GOT3 (cell line): ENCODE results near the gene B3GAT1.

ENCODE experiments used
- DNase-seq: peaks from one replicate; lab custom pipeline; 2025; ENCODE audit warnings: mixed read lengths; lab: John Stamatoyannopoulos, UW

The B3GAT1 gene

DNA sequence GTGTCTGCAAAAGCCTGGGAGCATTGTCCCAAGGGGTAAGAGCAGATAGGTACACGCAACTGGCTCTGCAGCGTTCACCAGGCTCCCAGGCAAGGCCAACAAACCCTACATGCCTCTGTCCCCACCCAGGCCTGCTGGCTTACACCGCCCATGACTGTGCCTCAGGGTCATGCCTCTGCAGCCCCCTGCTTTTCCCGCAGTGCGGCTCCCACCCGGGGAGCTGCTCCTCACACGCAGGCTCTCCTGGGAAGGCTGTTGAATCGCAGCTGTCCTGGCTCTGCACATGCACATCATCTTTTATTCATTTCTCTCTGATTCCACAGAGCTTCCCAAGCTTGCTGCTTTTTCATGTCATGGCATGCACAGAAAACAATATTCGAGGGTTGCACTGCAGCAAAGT lies 29.2 kb upstream of the B3GAT1 start:
- DNase-seq = no peak

DNA sequence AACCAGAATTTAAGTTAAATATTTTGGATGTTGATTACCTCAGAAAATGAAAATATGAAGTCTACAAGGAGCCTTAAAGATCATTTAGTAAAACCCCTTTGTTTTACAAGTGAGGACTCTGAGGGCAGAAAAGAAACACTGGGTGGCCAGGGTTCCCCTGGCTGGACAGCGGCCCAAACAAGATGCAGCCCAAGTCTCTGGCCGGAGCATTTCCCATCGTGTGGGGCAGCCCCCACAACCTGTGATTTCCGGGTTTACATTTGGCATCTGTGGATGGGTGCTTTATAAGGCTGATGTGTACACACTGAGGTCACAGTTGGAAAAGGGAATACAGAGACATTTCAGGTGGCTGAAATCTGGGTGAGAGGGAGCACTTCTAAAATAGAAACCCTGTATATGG lies 28.8 kb upstream of the B3GAT1 start:
- DNase-seq = no peak

DNA sequence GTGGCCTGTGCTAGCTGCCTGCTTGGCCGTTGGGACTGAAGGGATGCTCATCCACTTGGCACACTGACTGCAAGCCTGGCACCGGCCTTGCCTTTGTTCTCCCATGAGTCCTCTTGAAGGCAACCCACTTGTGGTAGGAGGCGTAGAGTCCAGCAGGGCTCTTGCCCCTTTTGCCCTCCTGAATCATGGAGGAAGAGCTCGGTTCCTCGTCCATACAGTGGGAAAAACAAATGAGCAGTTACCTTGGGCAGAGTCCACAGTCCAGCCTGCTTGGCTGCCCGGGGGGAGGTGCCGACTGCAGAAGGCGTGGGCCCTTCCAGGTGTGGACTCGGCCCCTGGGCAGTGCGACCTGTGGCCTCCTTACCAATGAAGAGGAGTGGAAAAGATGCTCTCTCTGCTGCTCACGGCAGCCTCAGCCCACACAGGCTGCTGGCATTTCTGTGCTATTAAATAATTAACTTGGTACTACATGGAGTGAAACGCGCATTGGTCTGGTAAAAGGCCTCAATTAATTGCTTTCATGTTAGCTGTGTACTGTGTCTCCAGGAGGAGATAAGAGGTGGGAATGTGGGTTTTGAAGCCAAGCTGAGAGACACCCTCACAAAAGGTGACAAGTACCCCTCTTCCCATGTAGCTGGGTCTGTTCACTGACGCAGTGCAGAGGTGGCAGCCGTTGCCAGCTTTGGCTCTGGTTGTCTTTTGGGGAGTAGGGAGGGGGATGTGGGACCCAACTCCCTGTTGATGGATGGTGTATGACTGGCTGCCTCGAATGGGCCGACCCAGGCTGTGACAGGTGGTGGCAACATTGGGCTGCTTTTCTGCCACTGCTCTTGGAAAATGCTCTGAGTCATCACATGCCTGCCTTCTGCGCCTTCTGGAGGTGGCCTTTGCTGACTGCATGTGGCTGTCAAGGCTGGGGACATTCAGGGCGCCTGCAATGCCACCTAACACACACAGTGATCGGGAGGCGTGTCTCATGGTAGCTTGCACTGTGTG lies 26.8 kb upstream of the B3GAT1 start:
- no peak for DNase-seq

DNA sequence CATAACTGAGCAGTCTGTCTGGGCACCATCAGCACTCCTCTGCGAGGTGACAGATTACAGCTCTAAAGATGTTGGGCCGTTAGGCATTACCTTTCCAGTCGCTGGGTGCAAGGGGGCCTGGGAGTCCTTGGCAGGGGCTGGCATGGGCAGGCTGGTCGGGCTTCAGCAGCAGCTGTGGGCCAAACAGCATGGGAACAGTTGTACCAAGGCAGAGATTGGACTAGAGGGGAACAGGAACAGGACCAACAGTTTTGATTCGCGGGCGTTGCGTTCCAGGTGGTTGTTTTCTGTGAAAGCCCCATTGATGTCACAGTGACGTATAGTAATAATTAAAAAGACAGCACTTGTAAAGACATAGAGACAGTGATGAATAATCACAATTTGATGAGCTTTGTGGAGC lies 25.8 kb upstream of the B3GAT1 start:
- DNase-seq = no peak

DNA sequence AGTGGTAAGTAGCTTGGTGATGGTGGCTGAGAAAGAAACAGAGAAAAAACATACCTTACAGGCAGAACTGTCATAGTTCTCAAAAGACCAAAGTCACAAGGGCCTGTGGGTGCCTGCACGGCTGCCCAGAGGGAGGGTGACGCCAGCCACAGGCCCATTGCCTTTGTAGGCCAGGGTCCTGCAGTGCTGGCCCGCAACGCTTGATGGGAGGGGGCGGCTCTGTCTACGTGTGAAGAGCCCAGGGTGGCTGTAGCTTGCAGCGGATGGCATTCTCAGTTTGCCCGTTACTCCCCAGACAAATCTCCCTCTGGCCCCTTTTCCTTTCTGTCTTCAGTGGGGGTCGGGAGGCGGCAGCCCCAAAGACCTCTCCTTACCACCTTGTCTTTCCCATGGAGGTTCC lies 24.7 kb upstream of the B3GAT1 start:
- DNase-seq = no peak

DNA sequence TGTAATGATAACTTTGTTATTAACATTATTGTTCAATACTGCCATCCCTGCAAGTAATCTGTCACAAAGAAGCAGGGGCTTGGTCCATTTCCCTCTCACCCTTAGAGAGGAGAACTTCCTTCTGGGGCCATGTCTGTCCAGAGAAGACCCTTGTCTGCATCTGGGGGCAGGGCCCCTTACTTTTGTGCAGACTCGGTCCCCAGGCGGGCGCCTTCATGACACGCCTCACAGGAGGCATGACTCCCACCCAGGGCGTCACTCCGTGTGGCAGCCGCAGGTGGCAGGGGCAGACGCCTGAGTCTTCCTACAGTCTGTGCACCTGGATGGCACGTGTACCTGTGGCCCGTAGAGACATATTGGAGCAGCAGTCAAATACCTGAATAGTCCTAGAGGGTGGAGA lies 21.8 kb upstream of the B3GAT1 start:
- no peak for DNase-seq

DNA sequence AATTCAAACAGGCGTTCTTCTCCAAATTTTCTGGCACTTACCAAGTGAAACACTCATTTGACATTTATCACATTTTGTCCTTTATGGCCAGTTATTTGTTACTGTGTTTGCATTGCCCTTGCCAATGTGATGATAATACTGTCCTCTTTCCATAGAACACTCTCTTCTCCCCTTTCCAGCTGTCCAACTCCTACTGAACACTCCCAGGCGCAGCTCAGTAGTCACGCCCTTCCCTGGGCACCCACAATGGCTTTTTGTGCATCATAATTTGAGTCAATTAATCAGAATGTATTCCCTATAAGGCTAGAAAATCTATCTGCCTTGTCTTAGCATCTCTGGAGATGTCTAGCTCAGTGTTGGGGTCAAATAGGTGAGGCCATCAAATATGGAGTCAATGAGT lies 21.2 kb upstream of the B3GAT1 start:
- no peak for DNase-seq

DNA sequence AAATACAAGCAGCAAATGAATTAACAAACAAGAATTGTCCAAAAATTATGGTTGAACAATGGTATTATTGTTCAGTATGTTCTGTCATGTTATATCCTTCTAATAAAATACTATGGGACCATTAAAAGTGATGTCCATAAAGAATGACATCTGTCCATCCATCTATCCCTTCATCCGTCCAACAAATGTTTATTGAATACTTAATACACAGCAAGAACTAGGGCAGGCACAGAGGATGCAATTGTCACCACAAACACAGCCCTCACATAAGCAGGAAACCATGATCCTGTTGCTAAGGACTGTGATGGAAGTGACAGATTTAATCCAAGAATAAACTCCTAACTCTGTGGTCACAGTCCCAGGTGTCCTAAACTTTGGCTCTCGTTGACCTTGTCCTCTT lies 20.7 kb upstream of the B3GAT1 start:
- no peak for DNase-seq

DNA sequence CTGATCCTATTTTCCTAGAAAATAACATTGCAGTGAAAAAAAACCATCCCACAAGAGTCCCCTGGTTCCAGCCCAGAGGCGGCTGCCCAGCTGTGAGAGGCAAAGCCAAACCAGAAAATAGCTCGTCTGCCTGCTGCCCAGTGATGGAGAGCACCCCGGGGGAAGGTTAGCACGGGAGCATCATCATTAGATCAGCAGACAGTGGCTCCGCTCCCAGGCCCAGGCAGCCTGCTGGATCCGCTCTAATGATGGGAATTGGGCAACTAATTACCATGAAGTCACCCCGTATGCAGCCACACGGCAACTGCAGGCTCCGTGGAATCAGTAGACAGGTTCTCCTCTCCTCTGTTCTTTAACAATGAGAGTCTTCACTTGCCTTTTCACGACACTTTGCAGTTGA lies 17.1 kb upstream of the B3GAT1 start:
- no peak for DNase-seq

DNA sequence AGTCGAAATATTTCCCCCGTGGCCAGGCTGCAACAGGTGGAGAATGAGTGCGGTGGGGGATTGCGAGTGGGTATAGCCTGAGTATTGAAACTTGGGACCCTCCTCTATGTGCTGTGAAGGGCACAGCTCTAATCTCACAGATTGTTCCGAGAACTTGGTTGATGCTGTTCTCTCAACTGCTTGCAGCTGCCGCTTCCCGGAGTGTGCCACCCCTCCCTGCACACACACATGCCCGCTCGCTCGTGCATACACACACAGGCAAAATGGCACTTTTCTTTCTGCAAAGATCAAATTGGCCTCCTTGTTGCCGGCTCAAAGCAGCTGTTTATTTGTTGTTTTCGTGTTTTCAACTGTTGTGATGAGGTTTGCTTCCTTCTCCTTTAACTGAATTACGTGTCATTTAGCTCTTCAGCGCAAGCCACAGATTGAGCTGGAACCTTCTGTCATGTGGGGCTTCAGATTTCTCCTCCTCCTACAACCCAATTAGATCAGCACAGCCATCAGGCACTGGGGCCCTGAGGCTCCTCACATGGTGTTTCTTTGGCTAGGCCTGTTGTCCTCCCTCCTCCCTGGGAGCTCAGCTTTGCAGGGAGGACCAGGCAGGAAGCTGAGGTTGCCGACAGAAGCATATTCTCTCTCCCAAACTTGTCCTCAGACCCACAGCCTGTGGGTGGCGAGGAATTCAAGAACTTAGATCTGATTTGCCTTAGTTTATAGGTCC lies 13.9 kb upstream of the B3GAT1 start:
- no peak for DNase-seq

DNA sequence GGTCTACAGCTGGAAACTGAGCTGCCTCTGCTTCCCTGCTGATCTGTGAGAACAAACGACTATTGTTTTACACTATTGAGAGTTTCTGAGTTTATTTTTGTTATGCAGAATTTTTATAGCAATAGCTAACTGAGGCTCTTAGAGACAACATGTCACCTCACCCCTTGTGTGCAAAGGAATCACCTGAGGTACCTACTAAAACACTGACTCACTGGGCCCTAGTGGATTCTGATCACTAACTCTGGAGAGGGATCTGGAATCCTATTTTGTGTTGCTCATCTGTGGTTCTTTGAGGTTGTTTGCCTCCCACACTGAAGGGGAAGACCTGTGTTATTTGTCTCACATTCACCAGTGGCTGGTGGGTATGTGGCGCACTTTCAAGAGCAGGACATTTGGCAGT lies 13.4 kb upstream of the B3GAT1 start:
- no peak for DNase-seq

DNA sequence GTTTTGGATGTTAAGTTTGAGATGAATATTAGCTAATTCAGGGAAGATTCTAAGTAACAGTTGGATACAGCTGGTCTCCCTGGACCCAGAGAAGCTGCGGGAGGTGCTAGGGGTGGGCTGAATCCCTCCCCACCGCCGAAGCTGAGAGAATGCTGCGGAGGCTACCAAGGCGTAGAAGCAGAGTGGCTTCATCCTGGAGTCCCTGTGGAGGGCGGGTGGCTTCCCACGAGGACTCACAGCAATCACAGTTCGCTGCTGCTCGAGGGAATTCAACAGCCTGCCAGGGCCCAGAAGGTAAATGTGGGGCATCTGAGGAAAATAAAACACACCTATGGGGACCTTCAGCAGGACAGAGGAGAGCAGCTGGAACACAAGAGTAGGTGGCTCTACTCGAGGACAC lies 11.1 kb upstream of the B3GAT1 start:
- DNase-seq = no peak

DNA sequence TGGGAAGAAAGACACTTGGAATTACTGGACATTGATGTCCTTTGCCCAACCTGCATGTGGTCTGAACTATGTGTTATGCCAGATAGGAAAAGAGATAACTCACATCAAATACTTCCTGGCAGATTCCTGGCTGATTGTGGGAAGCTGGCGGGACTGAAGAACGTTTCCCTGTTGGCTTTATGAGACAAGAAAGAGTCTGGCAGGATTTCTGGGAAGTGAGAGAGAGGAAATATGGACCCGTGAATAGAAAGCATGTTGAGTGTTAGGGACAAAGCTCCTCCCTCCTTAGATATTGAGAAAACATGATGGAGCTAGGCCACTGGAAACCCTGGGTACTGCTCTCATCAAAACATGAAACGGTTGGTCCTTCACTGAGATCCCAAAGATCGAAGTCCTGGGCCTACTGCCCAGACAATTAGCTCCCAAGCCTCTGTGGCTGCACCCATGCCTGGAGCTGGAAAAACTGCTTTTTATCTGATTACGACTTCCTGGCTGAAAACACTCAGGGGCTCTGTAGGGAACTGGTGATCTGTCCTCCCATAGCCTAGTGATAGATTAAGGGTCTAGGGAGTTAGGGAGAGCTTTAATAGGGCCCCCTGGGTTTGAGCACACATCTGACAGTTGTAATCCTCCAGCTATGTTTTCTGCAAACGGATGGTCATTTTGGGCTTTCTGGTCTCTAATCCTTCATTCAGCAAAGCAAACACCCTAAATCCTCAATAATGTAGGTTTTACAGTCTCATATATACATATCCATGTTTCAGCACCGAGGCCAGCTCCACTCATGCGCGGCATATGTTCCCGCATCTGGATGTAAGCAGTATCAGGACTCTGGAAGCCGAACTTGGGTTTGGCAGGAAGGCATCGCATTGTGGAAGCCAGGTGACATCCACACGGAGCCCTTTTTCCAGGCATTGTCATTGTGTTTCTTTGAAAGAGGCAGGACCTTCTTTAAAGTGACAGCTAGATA lies 6.1 kb upstream of the B3GAT1 start:
- DNase-seq = no peak

DNA sequence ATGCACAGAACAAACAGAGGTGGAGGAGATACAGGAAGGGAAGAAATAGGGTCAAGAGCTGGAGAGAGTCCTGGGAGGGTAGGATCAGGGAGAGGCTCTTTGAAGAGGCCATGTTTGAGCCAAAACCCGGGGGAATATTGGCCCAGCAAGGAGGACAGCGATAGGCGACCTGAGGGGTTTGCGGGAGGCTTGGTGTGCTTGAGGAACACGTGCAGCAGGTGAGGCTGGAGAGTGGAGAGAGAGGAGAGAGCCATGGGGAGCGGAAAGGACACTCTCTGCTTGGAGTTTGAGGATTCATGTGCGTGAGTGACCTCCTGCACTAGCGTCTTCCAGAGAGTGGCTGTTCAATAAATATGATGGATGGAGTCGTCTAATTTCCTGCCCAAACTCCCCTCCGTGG lies 4.7 kb upstream of the B3GAT1 start:
- no peak for DNase-seq

DNA sequence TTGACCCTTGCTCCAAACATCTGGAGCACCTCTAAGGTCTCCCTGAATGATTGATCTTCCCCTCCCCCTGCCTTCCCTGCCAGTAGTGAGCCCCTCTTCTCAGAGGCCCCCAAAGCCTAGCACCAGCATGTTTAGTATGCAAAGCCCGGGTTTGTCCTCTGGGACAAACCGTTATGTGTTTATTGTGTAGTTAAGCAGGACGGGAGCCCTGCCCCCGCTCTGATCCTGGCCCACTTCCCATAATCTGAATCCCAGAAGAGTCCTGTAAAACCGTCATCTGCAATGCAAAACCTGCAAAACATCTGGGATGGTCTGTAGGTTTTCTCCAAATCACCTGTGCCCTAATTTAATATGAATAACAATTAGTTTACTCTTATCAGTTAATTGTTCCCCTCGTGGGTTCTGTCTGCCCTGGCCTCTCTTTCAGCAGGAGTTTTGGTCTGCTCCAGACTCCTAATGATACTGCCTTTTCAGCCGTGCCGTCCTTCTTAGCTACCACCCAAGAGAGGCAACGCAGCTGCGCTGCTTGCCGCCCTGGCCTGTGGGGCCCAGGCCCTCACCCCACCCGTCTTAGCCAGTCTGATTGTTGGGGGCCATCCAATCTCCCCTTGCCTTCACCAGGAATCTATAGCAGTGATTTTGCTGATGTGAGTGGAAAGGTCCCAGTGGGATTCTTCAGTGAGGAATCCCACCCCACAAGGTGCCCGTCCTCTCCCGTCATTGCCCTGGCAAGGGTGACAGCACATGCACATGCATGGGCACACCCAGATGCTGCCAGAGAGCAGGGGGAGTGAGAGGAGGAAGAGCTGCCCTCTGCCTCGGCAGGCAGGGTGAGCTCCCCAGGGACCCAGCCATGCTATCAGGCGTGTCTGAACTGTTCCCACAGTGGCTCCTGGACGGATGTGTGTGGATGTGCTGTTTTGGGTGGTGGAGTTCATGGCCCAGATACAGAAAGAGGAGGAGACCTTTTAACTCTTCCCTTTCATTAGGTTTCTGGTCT lies 3.0 kb upstream of the B3GAT1 start:
- DNase-seq = no peak

DNA sequence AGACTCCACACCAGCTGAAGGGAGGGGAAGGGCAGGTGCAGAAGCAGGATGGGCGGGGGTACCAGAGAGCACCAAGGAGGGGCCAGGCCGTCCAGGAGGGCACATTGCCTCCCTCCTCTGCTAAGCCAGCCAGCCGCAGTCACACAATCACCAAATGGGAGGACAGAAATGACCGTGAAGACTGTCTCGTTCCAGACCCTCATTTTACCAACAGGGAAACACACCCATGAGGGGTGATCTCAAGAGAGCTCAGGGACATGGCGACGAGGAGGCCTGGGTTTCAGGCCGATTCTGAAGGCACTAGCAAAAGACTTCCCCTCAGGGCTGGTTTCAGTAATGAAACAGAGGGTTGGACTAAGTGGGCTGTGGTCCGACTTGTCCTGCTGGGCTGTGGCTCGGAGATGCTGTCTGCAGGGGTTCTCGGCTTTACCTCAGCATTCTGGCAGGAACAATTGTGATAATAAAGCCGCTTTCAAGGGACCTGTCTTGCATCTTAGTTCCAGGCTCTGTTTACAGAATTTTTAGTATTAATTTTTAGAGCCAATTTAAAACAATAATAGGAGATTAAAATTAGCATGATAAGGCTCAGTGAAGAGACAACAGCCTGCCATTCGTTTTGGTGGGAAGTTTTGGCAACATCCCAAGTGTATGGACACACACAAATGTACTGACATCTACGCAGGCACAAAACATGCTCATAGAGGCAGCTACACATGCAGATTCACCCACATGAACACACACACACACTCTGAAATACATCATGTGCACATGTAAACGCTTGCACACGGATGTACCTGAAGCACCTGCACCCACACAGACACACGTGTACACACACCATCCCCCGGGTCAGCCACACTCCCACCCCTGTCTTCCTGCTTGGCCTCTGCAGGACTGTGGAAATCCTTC lies 2.0 kb upstream of the B3GAT1 start:
- no peak for DNase-seq

DNA sequence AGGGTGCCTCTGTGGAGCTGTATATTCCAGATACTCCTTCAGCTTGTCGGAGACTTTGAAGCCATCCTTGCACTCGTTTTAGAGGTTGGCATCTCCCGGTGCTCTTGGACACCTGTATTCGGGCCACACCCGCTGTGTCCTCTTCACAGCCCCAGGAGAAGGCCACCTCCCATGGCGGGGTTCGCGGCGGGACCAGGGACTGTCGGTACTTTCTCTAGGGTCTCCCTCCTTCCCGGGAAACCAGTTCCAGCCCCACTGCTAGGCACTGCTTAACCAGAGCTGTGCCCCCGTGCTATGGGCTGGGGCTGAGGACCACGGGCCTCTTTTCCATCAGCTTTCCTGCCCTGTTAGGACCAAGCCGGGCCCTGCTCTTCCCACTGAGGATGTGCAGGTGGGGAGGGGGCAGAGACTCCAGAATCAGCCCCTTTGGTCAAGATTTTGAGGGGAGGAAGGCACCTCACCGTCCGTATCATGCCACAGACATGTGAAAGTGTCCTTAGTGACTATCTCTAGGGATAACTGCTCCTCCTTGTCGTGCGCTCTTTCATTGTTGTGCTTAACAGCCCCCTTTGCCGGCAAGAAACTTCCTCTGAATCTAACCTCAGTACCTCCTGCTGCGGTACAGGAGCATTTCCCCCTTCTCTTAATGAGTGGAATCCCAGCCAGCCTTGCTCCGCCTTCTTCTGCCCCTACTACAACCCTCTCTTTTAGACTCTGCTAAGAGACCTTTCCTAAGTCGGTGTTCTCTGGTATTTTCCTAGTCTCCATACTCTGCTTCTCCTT lies 1.2 kb upstream of the B3GAT1 start:
- DNase-seq = no peak

DNA sequence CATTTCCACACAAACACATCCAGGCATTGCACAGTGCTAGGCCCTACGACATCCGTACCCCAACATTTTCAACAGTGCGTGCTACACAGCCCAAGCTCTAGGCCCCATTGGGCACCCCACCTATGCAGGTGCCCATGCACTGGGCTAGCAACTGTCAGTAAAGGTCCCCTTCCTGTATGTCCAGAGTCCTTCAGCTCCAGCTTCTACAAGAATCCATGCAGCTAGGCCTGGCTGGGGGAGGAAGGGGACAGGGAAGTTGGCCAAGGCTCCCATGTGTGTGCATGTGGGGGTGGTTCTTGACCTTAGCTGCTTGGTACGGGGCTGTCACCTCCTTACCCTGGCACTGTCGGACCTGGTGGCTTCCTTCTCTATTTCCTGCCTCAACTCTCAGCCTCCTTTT lies 1.3 kb downstream of the B3GAT1 start:
- DNase-seq = no peak
